Measurements from ENCODE around the gene RUNX1.

Gene RUNX1

DNA sequence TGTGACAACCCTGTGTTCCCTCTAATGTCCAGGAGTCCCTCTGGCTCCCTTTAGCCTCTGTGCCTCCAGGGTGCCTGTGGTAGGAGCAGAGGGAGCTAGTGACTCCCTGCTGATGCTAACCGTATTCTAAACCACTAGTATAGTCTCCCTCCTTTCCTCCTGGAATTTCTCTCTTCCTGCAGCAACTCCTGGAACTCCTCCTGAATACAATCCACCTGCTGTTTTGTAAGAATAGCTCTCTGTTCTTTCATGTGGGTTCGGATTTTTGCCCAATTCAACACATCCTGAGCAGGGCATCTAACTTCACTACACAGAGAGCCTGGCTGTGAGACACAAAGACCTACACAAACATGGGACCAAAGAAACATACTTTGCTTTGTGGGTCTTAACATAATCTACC lies 107.9 kb downstream of the RUNX1 start:
- DNase-seq = no peak

DNA sequence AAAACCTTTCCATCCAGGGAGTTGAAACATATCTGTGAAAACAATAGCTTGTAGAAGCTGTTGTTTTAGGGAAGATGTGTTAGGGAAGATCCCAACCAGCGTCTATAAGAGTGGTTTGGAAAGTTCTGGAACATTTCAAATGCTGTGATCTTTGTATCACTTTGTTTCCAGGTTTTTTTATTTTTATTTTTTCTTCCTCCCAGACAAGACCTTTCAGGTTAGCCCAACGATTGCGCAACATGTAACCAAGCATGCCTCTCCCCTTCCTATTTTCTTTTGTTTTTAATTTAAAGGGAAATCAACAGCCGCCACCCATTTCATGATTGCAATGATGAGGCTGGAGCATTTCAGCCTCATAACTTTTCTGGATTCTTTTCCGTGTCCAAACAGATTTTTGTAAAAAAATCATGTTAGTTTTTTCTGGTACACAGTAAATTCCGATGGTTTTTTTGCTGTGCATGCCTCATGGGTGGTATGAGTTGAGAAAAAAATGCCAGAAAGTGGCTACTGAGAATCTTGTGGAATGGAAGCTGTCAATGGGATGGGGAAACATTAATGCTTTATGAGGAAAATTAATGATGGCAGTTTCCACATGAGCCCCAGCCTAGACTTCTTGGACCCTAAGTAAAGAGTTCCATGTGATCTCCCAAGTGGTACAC lies 109.3 kb downstream of the RUNX1 start:
- DNase-seq = no peak

DNA sequence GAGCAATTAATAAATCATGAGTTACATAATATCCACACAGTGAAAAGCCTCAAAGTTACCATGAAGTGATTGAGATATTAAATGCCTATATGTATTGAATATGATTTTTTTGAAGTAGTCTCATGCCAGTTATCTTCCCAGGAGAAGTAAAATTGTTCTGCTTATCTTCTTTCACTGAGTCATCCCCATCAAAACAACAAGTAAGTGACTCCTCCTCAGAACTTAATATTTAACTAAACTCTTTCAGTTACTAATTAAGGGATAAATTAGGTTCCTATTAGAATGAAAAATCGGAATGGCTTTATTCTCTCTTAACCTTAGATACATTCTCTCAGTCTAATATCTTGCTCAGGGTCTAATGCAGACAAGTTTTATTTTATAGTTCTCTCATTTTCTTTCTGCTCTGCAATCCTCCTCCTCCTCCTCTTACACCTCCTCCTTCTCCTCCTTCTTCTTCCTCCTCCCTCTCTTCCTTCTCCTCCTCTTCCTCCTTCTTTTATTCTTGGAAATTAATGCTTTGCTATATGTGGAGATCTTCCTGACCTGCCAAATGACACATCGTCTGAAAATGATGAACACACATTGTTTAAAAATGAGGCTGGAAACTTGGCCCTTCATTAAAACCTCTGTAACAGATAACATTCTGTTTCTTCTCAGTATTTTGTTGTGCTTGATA lies 110.9 kb downstream of the RUNX1 start:
- no peak for DNase-seq

DNA sequence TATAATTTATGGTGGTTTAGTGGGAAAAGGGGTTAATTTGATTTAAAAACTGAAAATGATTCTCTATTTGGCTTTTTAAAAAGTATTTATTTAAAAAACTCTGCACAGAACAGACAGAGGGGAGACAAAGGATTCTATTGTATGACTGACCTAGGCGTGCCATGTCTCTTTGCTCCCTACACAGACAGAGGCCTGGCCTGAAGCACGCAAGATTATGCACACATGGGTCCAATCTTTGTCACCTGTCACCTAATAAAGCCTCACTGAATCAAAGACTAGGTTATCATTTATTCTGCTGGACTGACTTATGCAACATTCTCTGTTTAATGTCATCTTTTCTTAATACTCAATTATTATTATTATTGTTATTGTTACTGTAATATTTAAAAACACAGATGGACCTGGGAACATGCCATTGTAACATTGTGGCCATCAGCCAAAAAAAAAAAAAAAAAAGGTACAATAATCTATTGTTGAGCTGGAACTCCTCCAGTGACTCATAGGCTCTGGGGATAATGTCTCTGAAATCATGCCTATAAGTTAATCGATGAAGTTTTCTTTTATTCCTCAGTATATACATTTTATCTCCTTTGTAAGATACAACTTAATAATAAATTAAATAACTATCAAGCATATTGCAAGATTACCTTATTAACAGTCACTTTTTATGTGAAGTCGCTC lies 112.1 kb downstream of the RUNX1 start:
- no peak for DNase-seq

DNA sequence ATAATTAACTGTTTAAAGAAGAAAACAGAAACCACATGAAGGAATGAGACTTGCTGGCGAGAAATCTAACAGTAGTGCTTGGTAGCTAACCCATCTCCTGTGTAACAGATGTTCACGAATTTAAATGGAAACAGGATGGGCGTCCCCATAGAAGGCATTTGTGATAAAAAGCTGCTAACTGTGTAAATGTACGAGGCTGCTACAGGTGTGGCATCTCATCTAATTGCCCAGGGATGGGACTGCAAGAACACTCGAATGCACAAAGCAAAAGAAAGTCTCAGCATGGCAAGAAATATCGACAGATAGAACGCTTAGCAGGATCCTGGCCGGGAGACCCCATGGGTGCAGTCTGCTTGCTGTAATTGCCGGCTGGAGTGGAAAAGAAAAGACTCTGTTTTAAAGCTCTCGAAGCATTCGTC lies 112.7 kb downstream of the RUNX1 start:
- DNase-seq = no peak

DNA sequence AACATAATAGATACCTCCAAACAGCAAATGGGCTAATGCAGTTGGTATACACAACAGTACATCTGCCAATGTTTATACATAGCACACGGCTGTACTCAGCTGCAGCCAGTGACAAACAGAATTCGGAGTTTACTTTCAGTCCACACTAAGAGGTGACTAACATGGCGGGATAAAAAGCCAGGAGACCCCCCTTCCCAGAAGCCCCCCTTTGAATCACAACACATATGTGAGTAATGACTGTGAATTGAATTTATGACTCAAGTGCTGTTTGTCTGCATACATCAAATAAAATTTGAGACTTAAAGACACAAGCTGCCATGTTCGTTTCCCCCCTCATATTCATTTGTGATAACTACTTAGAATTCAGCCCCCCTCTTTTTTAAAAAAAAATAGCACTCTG lies 113.2 kb downstream of the RUNX1 start:
- DNase-seq = peak; percentile 40

DNA sequence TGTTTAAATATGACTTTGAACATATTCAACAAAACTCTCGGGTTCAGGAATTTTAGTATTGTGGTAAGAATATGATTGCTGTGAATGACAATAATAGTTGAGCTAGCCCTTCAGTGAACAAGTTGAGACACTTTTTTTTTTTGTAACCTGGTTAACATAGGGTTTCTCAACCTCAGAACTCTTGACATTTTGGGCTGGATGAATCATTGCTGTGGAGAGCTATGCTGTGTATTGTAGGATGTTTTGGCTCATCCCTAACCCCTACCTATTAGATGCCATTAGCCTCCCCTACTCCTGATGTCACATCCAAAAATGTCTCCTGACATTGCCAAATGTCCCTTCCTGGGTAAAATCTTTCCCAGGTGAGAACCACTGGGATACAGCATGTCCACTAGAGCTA lies 113.7 kb downstream of the RUNX1 start:
- DNase-seq = no peak

DNA sequence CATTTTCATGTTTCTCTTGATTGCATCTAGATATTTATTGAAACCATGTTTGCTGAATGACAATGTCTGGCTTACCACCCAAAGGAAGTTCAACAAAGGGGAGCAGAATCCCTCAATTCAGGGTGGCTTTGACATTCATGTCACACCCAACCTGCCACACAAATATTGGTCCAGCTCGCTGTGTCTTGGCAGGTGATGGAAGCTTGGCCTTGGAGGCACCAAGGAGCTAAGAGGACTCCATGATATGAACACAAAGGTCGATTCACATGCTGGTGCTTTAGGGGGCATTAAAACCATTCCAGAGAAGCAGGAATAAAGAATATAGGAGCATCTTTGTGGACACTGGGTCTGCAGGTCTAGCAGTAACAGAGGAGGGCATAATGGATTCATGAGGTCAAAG lies 114.8 kb downstream of the RUNX1 start:
- DNase-seq = no peak

DNA sequence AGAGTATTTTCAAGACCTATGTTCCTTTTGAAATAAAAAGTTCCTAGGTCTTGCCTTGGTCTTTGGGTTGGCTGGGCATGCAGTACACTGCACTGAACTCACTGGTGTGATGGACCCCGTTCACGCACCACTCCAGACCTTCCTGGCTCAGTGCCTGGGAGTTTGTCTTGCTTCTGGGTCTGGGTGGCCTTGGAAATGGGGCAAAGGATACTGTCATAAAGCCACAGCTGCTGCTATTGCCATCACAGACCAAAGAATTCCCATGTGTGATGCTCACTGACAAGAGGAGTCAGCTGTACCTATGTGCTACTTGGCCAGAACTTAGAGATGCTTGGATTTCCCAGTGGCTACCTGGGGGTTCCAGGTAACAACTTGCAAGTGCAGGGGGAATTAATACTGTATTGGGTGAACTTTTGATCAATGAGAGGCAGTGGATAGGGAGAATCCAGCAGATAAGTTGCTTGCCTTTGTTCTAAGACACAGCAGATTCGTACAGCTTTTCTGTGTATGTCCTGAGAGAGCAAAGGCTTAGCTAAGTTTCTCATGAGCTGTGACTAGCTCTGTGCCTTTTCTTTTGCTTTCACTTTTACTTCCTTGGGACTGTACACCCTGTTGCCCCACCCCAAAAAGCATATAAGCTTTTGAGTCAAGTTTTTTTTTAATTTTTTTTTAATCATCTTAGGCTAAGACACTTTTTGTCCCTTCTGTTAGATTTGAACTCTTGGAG lies 115.3 kb downstream of the RUNX1 start:
- DNase-seq = peak; percentile 25

DNA sequence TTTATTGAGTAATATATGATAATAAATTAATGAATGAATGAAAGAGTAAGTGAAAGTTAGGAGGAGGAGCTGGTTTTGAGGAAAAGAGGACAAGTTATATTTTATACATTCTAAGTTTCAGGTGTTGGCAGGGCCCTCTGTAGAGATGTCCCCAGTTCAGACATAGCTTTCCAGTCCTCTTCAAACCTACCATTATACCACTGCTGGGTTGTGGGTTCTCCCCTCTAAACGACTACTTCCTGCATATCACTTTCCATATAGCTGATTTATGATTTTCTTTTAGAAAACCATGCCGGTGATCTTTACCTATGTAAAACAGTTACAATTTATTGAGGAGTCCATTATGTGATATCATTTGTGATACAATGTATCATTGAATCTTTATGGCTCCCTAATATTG lies 116.9 kb downstream of the RUNX1 start:
- DNase-seq = no peak

DNA sequence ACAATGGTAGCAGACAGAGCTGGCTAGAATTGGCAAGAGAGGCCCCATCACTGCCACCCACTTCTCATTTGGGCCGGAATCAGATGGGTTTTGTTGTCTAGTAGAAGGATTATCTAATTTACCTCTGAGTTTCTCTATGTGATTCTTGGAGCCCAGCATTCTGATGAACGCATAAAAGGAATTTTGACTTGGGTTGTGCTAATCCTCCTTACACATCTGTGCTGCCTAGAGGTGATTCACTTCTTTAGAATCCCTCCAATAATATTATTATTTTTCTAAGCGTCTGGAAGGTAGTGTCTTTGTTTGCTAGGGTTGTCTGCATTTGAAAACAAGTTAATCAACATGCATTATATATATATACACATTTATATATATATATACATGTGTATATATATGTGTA lies 118.1 kb downstream of the RUNX1 start:
- DNase-seq = no peak

DNA sequence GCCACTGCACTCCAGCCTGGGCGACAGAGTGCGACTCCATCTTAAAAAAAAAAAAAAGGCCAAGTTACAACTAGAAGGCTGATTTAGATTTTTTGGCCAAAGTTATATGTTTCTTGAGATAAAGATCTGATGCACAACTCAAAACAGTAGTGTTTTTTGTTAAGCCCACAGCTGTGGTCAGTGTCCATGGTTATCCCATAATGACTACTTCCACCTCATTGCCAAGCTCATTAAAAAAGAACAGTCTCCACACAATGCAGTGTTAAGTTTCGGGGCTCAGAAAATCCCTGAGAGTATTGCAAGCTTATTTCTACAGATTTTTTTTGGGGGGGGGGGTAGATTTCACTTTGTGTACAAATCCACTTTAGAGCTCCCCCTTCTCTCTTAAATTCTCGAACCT lies 120.5 kb downstream of the RUNX1 start:
- DNase-seq = no peak

DNA sequence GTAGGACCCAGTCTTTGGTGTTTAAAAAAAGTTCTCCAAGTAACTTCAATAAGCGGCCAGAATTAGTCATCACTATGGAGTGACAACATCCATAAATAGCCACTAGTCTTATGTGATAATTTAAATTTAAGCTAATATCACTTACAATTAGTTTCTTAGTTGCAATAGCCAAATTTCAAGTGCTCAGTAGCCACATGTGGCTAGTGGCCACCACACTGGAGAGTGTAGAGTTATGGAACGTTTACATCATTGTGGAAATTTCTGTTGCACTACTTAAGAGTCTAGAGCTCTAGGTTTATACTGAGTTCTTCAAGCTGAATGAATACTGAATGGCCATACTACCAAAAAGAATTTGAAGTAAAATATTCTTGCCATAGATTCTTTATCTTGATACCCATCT lies 121.1 kb downstream of the RUNX1 start:
- DNase-seq = no peak

DNA sequence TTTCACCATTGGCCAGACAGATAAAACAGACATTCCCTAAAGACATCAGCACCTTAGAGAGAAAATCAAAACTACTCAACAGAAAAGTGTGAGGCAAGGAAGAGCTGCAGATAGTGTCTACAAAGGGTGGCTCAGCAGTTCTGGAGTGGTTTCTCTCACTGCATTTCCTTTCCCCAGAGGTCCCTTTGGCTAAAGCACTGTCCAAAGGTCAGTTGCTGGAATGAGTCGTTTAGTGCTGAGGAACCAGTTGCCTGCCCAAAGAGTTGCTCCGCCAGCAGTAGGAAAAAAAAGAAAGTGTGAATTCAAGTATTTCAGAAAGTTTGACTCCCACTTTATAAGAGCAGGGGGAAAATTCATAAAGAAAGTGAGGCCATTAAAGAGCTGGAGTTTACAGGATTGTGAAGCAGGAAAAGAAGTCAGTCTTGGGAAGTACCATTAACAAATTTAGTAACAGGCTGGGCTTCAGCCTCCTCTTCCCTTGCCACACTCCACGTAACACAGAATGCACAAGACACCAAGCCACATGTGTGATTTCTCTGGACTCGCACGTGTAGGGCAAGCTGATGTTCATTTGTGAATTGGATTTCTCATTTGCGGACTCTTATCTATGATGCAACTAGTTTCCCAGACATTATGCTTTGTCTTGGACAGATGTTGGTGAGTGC lies 122.2 kb downstream of the RUNX1 start:
- DNase-seq = no peak

DNA sequence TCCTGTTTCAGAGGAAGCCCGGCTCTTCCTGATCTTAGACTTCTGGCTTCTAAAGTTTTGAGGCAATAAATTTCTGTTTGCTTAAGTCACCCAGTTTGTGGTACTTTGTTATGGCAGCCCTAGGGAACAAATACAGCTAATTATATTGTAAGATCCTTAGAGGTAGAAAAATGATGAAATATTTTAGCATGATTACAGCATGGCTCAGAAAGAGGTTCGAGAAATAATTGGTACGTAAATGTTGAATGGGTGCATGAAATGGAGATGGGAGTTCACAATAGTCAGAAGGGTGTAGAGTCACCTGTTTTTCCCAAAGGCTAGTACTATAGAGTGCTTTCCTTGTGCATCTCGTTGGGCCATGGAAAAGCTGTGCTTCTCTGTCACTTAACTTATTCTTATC lies 123.5 kb downstream of the RUNX1 start:
- no peak for DNase-seq

DNA sequence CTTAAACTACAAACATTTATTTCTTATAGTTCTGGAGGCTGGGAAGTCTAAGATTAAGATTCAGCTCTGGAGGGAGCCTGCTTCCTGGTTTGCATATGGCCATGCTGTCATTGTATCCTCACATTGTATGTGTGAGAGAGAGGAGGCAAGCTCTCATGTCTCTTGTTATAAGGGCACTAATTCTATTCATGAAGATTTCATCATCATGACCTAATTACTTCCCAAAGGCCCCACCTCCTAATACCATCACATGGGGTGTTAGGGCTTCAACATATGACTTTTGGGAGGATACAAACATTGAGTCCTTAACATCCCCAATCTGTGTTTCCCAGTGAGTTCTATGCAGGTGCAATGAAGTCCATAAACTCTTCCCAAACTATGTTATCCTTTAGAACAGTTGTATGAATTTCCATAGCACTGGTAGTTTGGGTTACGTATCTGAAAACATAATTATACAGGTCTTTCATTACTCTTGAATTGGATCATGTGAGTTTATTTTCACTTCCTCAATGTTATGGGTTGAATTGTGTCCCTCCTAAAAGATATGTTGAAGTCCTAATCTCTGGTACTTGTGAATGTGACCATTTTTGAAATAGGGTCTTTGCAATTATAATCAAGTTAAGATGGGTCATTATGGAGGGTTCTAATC lies 124.2 kb downstream of the RUNX1 start:
- no peak for DNase-seq

DNA sequence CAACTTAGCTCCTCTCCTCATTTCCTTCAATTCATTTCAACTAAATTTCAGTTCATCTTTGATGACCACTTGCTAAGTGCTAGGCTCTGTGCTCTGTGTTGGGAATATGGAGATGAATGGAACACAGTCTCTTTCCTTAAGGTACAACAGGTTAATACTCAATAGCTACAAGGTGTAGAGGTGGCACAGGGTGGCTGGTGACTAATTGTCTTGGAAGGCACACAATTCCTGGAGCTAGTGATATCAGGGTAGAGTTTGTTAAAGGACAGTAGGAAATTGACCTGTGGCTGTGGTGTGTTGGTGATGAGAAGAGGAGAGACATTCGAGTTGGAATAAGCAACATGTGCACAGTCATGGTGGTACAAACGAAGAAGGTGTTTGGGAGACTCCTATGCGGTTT lies 124.9 kb downstream of the RUNX1 start:
- no peak for DNase-seq

DNA sequence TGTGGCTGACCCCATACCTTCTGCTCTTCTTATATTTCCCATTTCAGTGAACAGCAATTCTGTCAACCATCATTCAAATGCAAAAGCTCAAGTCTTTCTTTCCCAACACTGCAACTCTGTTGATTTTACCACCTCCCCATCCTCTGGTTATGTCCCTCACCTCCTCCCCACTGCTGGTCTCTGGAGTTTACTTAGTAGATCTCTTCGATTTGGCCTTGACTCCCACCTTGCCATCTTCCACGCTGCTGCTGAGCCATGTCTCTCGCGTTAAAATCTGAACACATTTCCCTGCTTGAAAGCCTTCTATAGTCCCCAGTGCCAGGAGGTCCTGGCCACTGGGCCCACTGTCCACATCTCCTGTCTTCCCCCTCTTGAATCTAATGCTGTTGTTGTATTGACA lies 125.5 kb downstream of the RUNX1 start:
- DNase-seq = no peak

DNA sequence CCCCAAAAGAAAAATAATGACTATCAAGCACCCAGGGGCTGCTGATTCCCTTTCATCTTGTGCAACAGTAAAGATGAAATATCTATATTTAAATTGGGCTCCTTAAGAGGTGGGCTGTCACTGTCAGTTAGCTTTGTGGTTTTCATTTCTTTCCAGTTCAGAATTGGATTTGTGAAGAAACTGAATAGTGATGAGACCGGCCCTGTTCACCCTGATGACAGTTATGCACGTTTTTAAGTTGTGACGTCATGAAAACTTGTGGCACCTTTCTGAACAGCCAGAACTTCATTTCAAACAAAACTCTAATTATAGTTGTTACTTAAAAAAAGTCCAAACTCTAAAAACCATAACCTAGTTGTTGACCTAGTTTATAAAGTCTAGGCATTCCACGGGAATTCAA lies 125.9 kb downstream of the RUNX1 start:
- no peak for DNase-seq

DNA sequence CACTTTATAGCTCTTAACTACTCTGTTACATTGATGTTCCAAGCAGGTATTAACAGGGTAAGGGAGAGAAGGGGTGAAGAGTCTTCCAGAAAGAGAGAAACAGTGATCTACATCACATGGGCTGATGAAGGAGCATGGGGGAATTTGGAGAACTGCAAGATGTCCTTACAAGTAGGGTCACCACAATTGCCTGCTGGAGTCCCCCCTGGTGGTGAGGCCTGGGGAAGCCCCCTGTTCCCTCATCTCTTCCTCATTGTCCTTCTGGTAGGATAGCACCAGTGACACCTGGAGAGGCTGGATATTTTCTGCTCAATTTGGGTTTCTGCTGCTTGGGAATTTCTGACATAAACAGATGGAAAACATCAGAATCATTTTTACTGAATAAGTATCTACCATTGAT lies 126.6 kb downstream of the RUNX1 start:
- no peak for DNase-seq

DNA sequence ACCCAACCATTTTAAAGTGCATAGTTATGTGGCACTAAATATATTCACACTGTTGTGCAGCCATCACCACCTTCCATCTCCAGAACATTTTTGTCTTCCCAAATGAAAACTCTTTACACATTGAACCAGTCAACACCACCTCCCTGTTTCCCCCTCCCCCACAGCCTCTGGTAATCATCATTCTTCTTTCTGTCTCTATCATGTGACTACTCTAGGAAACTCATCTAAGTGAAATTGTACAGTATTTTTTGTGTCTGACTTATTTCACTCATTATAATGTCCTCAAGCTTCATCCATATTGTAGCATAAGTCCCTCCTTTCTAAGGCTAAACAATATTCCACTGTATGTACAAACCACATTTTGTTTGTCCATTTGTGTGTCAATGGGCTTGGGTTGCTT lies 128.0 kb downstream of the RUNX1 start:
- no peak for DNase-seq

DNA sequence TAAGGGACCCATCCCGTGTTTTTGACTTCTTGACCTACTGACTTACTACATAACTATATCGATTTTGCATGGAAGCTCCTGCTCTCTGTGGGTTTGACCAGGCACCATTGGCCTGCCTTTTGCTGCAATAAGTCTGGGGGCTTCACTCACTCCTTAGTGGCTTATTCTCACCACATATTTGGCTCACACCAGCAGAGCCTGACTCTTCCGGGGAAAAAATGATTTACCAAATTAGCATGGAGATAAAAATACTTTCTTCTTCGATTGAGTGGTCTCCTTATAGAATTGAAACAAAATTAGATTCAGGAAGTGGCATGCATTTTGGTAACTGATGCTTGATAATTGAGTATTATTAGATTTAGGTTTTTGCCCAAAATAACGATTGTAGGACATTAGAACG lies 129.7 kb downstream of the RUNX1 start:
- DNase-seq = no peak

DNA sequence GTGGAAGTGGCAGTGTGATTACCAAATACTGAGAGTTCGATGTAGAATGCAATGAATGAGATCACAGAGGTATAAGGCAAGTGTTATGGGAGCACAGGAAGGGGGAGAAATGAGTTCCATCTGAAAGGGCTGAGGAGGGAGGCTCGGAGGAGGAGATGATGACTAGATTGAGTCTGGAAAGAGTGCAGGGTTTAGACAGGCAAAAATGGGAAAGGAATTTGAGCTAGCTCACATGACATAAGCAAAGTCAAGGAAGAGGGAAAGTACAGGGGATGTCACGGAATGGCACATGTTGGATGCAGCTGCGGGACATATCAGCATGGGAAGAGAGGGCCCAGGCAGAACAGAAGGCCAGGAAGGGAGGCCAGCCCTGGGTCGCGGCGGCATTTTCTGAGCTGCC lies 132.7 kb downstream of the RUNX1 start:
- DNase-seq = no peak
